ENCODE measurements around the gene DNPEP. TPM values are rescaled to one million over a fixed set of nuclear protein-coding genes. Genes with fewer than 3 reads are reported as not detected.

The DNPEP gene
- total and polyA plus RNA-seq, 2 of the 8 experiments (the other 6 are each of a cell fraction or from before 2014, with no cell fraction given), result 59.8 to 109 TPM

DNA sequence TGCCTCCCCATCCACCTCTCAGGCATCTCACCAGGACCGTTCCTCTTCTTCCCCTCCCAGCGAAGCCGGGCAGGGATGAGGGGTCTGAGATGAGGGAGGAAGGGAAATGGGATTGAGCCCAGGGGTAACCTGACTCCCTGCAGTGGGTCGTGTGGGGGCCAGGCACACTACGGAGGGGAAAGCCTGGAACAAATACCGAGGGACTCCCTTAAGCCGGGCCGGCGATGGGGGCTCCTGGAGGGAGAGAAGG, 46.7 kb upstream of the DNPEP start (continued):
- TF ChIP-seq HDAC6 (IDR thresholded peaks at IDR 0.05; ENCODE audit: low read depth, low read length), result no peak

All from H1 (cell line).